ENCODE data around the gene PHF14. TPM values are rescaled to one million over a fixed set of nuclear protein-coding genes. Genes with fewer than 3 reads are reported as not detected.

Gene PHF14
- total and polyA plus RNA-seq, 2 experiments from 2014 or later, result 72.0 to 87.9 TPM

GRCh38 chr7:11039974-11040373, 66.3 kb downstream of the PHF14 start (continued):
- no peak for TF ChIP-seq REST (IDR thresholded peaks at IDR 0.05; ENCODE audit: unreplicated experiment)
- TF ChIP-seq ETS1 (IDR thresholded peaks at IDR 0.05), result no peak
- TF ChIP-seq JUNB (IDR thresholded peaks at IDR 0.05; ENCODE audit: unreplicated experiment), result no peak

GRCh38 chr7:11054033-11054432, 80.4 kb downstream of the PHF14 start:
- no peaks in the 10 kb centered on the region for H3K27me3 ChIP-seq (ENCODE audit: insufficient read depth)
- H3K4me3 Mint-ChIP-seq, result no peak overlapping the region
- H3K27me3 Mint-ChIP-seq (ENCODE audit: insufficient read depth, low read depth, poor library complexity), result no peaks in the 10 kb centered on the region
- H3K9me2 ChIP-seq (ENCODE audit: insufficient read depth), result no peaks in the 10 kb centered on the region
- H3F3A ChIP-seq (replicated peaks; ENCODE audit: low read depth), result no peaks in the 10 kb centered on the region
- H3K36me3 ChIP-seq (ENCODE audit: insufficient read depth), result peaks cover 15% of the 10 kb centered on the region
- no peak overlapping the region for H3K27ac ChIP-seq (ENCODE audit: low read depth)
- H3K27ac Mint-ChIP-seq, result no peak overlapping the region
- no peaks in the 10 kb centered on the region for H3K9me3 Mint-ChIP-seq
- H3K36me3 Mint-ChIP-seq (ENCODE audit: low read depth), result peaks cover 9% of the 10 kb centered on the region; the same call in 2 of the 3 replicates
- H3K79me2 ChIP-seq (replicated peaks; ENCODE audit: insufficient read depth), result no peaks in the 10 kb centered on the region
- DNase-seq (ENCODE audit: low spot score) (no peak), ATAC-seq (no peak)
- H3K4me3 ChIP-seq, result no peak overlapping the region
- H3K4me1 ChIP-seq (ENCODE audit: insufficient read depth), result no peaks in the 10 kb centered on the region
- no peak overlapping the region for H2AFZ ChIP-seq
- H4K20me1 ChIP-seq (replicated peaks; ENCODE audit: insufficient read depth), result no peaks in the 10 kb centered on the region
- H3K4me2 ChIP-seq, result no peak overlapping the region
- H3K4me1 Mint-ChIP-seq, result no peaks in the 10 kb centered on the region
- TF ChIP-seq CREB1 (CRISPR knock-in tag; IDR thresholded peaks at IDR 0.05; ENCODE audit: low read depth) (no peak), EZH2phosphoT487 (IDR thresholded peaks at IDR 0.05; ENCODE audit: unreplicated experiment) (no peak), ZNF462 (CRISPR knock-in tag; IDR thresholded peaks at IDR 0.05) (no peak), ETS1 (IDR thresholded peaks at IDR 0.05) (no peak), REST (IDR thresholded peaks at IDR 0.05; ENCODE audit: unreplicated experiment) (no peak)
